Measurements from ENCODE around the gene BHLHA9.

Gene BHLHA9

DNA sequence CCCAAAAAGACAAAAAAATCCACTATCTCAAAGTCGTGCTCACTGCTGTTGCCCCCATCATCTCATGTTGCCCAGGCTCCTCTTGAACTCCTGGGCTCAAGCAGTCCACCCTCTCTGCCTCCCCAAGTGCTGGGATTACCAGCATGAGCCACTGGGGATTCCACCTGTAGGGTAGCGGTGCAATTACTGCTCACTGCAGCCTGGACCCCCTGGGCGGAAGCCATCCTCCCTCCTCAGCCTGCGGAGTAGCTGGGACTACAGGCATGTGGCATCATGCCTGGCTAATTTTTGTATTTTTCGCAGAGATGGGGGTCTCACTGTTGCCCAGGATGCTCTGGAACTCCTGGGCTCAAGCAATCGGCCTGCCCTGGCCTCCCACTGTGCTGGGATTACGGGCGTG is 37.9 kb upstream of the BHLHA9 start:
- no peak; the same call in 2 of the 3 replicates for ATAC-seq
- TF ChIP-seq, protein P1, sequence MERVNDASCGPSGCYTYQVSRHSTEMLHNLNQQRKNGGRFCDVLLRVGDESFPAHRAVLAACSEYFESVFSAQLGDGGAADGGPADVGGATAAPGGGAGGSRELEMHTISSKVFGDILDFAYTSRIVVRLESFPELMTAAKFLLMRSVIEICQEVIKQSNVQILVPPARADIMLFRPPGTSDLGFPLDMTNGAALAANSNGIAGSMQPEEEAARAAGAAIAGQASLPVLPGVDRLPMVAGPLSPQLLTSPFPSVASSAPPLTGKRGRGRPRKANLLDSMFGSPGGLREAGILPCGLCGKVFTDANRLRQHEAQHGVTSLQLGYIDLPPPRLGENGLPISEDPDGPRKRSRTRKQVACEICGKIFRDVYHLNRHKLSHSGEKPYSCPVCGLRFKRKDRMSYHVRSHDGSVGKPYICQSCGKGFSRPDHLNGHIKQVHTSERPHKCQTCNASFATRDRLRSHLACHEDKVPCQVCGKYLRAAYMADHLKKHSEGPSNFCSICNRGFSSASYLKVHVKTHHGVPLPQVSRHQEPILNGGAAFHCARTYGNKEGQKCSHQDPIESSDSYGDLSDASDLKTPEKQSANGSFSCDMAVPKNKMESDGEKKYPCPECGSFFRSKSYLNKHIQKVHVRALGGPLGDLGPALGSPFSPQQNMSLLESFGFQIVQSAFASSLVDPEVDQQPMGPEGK (CRISPR knock-in tag; IDR thresholded peaks at IDR 0.05; ENCODE audit: borderline replicate concordance): no peak
- no peak for TF ChIP-seq CSDC2 (CRISPR knock-in tag; IDR thresholded peaks at IDR 0.05)
- TF ChIP-seq ZFP30 (CRISPR knock-in tag; IDR thresholded peaks at IDR 0.05): no peak
- no peak for TF ChIP-seq BACH2 (CRISPR knock-in tag; IDR thresholded peaks at IDR 0.05; ENCODE audit: borderline replicate concordance)
- TF ChIP-seq CREB5 (CRISPR knock-in tag; IDR thresholded peaks at IDR 0.05; ENCODE audit: low read depth): no peak
- no peak for TF ChIP-seq ZNF70 (CRISPR knock-in tag; IDR thresholded peaks at IDR 0.05)
- TF ChIP-seq ARNTL (CRISPR knock-in tag; IDR thresholded peaks at IDR 0.05; ENCODE audit: borderline replicate concordance, low read depth): no peak
- no peak for TF ChIP-seq TOX (CRISPR knock-in tag; IDR thresholded peaks at IDR 0.05; ENCODE audit: borderline replicate concordance)
- TF ChIP-seq, protein P2, sequence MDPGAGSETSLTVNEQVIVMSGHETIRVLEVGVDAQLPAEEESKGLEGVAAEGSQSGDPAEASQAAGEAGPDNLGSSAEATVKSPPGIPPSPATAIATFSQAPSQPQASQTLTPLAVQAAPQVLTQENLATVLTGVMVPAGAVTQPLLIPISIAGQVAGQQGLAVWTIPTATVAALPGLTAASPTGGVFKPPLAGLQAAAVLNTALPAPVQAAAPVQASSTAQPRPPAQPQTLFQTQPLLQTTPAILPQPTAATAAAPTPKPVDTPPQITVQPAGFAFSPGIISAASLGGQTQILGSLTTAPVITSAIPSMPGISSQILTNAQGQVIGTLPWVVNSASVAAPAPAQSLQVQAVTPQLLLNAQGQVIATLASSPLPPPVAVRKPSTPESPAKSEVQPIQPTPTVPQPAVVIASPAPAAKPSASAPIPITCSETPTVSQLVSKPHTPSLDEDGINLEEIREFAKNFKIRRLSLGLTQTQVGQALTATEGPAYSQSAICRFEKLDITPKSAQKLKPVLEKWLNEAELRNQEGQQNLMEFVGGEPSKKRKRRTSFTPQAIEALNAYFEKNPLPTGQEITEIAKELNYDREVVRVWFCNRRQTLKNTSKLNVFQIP (CRISPR knock-in tag; IDR thresholded peaks at IDR 0.05; ENCODE audit: borderline replicate concordance, low read depth): no peak
- TF ChIP-seq ESRRG (CRISPR knock-in tag; IDR thresholded peaks at IDR 0.05): no peak
- no peak for TF ChIP-seq CSRNP3 (CRISPR knock-in tag; IDR thresholded peaks at IDR 0.05)
- TF ChIP-seq OSR1 (CRISPR knock-in tag; IDR thresholded peaks at IDR 0.05): no peak
- TF ChIP-seq, protein P3, sequence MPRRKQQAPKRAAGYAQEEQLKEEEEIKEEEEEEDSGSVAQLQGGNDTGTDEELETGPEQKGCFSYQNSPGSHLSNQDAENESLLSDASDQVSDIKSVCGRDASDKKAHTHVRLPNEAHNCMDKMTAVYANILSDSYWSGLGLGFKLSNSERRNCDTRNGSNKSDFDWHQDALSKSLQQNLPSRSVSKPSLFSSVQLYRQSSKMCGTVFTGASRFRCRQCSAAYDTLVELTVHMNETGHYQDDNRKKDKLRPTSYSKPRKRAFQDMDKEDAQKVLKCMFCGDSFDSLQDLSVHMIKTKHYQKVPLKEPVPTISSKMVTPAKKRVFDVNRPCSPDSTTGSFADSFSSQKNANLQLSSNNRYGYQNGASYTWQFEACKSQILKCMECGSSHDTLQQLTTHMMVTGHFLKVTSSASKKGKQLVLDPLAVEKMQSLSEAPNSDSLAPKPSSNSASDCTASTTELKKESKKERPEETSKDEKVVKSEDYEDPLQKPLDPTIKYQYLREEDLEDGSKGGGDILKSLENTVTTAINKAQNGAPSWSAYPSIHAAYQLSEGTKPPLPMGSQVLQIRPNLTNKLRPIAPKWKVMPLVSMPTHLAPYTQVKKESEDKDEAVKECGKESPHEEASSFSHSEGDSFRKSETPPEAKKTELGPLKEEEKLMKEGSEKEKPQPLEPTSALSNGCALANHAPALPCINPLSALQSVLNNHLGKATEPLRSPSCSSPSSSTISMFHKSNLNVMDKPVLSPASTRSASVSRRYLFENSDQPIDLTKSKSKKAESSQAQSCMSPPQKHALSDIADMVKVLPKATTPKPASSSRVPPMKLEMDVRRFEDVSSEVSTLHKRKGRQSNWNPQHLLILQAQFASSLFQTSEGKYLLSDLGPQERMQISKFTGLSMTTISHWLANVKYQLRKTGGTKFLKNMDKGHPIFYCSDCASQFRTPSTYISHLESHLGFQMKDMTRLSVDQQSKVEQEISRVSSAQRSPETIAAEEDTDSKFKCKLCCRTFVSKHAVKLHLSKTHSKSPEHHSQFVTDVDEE (CRISPR knock-in tag; IDR thresholded peaks at IDR 0.05): no peak
- no peak for TF ChIP-seq ISL1 (CRISPR knock-in tag; IDR thresholded peaks at IDR 0.05)

DNA sequence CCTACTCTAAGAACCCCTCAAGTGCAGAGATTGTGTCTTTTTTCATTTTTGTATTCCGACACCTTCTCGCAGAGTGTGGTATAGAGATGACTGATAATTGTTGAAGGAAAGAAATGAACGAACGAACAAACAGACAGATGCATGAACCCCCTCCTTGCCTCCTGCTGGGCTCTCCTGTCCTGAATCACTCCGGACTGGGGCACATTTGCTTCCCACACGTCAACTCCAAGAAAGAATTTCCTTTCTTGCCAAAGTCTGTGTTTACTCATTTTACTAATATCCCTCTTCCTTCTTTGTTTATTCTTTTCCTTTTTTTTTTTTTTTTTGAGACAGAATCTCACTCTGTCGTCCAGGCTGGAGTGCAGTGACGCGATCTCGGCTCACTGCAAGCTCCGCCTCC is 37.5 kb upstream of the BHLHA9 start:
- no peak; the same call in 2 of the 3 replicates for ATAC-seq
- TF ChIP-seq CSDC2 (CRISPR knock-in tag; IDR thresholded peaks at IDR 0.05): no peak
- no peak for TF ChIP-seq BACH2 (CRISPR knock-in tag; IDR thresholded peaks at IDR 0.05; ENCODE audit: borderline replicate concordance)
- no peak for TF ChIP-seq GLIS3 (CRISPR knock-in tag; IDR thresholded peaks at IDR 0.05)
- TF ChIP-seq OSR1 (CRISPR knock-in tag; IDR thresholded peaks at IDR 0.05): no peak
- TF ChIP-seq ZNF8 (CRISPR knock-in tag; IDR thresholded peaks at IDR 0.05): no peak
- TF ChIP-seq SNAI2 (CRISPR knock-in tag; IDR thresholded peaks at IDR 0.05): no peak
- TF ChIP-seq, protein P2 (CRISPR knock-in tag; IDR thresholded peaks at IDR 0.05; ENCODE audit: borderline replicate concordance, low read depth): no peak
- no peak for TF ChIP-seq ZFP3 (CRISPR knock-in tag; IDR thresholded peaks at IDR 0.05)
- TF ChIP-seq ZC3H10 (CRISPR knock-in tag; IDR thresholded peaks at IDR 0.05): no peak
- TF ChIP-seq CSRNP3 (CRISPR knock-in tag; IDR thresholded peaks at IDR 0.05): no peak
- TF ChIP-seq, protein P3 (CRISPR knock-in tag; IDR thresholded peaks at IDR 0.05): no peak
- no peak for TF ChIP-seq PPARA (CRISPR knock-in tag; IDR thresholded peaks at IDR 0.05; ENCODE audit: borderline replicate concordance)
- TF ChIP-seq, protein P1 (CRISPR knock-in tag; IDR thresholded peaks at IDR 0.05; ENCODE audit: borderline replicate concordance): no peak
- no peak for TF ChIP-seq RARB (CRISPR knock-in tag; IDR thresholded peaks at IDR 0.05)

Data from SK-N-SH treated with all-trans-retinoic acid at 6 μM for 48 hours (cell line).